Kidney capillary endothelial cell (primary cell): ENCODE results near the gene PTCHD1.
A peak's percentile ranks its signal among the peaks of the same experiment; 100 is the strongest.

ENCODE experiments used
- DNase-seq: peaks from one replicate; pipeline ENCODE4 v3.0.0-alpha.2; 2018; ENCODE audit warnings: low spot score

PTCHD1 gene

GRCh38 chrX:23334848-23335599, at the start of gene PTCHD1:
TSS of gene PTCHD1 (plus strand) at chrX:23334849. CDS start at chrX:23334876, 27 bp downstream.
- no peak for DNase-seq

- DNase-seq, result no peak
Measured at GRCh38 chrX:23286731-23287130, 47.9 kb upstream of the PTCHD1 start.

- no peak for DNase-seq
Measured at GRCh38 chrX:23287191-23287725, 47.4 kb upstream of the PTCHD1 start.

- DNase-seq, result no peak
Measured at GRCh38 chrX:23292354-23292987, 42.2 kb upstream of the PTCHD1 start.

- no peak for DNase-seq
Measured at GRCh38 chrX:23292988-23293651, 41.5 kb upstream of the PTCHD1 start.

- no peak for DNase-seq
Measured at GRCh38 chrX:23304881-23305280, 29.8 kb upstream of the PTCHD1 start.

- DNase-seq, result no peak
Measured at GRCh38 chrX:23311731-23312130, 22.9 kb upstream of the PTCHD1 start.

GRCh38 chrX:23312136-23312535, 22.5 kb upstream of the PTCHD1 start:
- DNase-seq, result no peak

GRCh38 chrX:23317799-23318724, 16.6 kb upstream of the PTCHD1 start:
- DNase-seq, result no peak

GRCh38 chrX:23327104-23327503, 7.5 kb upstream of the PTCHD1 start:
- DNase-seq, result no peak

GRCh38 chrX:23331701-23332100, 2.9 kb upstream of the PTCHD1 start:
- no peak for DNase-seq

- DNase-seq, result no peak
Measured at GRCh38 chrX:23332101-23332887, 2.4 kb upstream of the PTCHD1 start.

GRCh38 chrX:23332888-23333821, 1.5 kb upstream of the PTCHD1 start:
- no peak for DNase-seq

GRCh38 chrX:23333842-23334520, 668 bp upstream of the PTCHD1 start:
- no peak for DNase-seq

GRCh38 chrX:23334521-23334847, 165 bp upstream of the PTCHD1 start:
- DNase-seq, result no peak

- DNase-seq, result no peak
Measured at GRCh38 chrX:23338334-23338733, 3.7 kb downstream of the PTCHD1 start.

GRCh38 chrX:23341452-23341851, 6.8 kb downstream of the PTCHD1 start:
- peak; percentile 15 for DNase-seq

GRCh38 chrX:23344238-23344903, 9.7 kb downstream of the PTCHD1 start:
- no peak for DNase-seq

GRCh38 chrX:23344904-23345271, 10.2 kb downstream of the PTCHD1 start:
- no peak for DNase-seq
